SK-N-SH treated with all-trans-retinoic acid at 6 μM for 48 hours (cell line): ENCODE measurements around the gene GPC5.

Source experiments
- ATAC-seq: fragments of 200-7000 bp; cut with Tn5 transposase; 3 replicates; pipeline ENCODE4 v1.9.1; 2020; ENCODE audit warnings: mild to moderate bottlenecking, moderate library complexity
- BACH2 ChIP-seq: fragments of 250-450 bp; sonication (Bioruptor Pico); IDR thresholded peaks from 2 replicates; pipeline ENCODE4 v1.9.0; 2021; ENCODE audit warnings: mild to moderate bottlenecking, borderline replicate concordance
- CSDC2 ChIP-seq: fragments of 250-450 bp; sonication (Bioruptor Pico); IDR thresholded peaks from 2 replicates; pipeline ENCODE4 v1.5.0; 2020; ENCODE audit warnings: mild to moderate bottlenecking, moderate library complexity
- ESRRG ChIP-seq: fragments of 250-450 bp; sonication (Bioruptor Pico); IDR thresholded peaks from 2 replicates; pipeline ENCODE4 v1.6.1; 2021; ENCODE audit warnings: mild to moderate bottlenecking
- GLIS3 ChIP-seq: fragments of 250-450 bp; sonication (Bioruptor Pico); IDR thresholded peaks from 2 replicates; pipeline ENCODE4 v1.5.0; 2020; ENCODE audit warnings: mild to moderate bottlenecking, moderate library complexity
- ISL1 ChIP-seq: fragments of 250-450 bp; sonication (Bioruptor Pico); IDR thresholded peaks from 2 replicates; pipeline ENCODE4 v2.1.2; 2022; ENCODE audit warnings: mild to moderate bottlenecking, moderate library complexity
- OSR1 ChIP-seq: fragments of 250-450 bp; sonication (Bioruptor Pico); IDR thresholded peaks from 2 replicates; pipeline ENCODE4 v1.8.0; 2022; ENCODE audit warnings: moderate library complexity, mild to moderate bottlenecking, inconsistent platforms
- PPARA ChIP-seq: fragments of 250-450 bp; sonication (Bioruptor Pico); IDR thresholded peaks from 2 replicates; pipeline ENCODE4 v1.5.0; 2020; ENCODE audit warnings: mild to moderate bottlenecking, borderline replicate concordance
- RARB ChIP-seq: fragments of 250-450 bp; sonication (Bioruptor Pico); IDR thresholded peaks from 2 replicates; pipeline ENCODE4 v1.8.0; 2021; ENCODE audit warnings: mild to moderate bottlenecking, moderate library complexity
- SNAI2 ChIP-seq: fragments of 250-450 bp; sonication (Bioruptor Pico); IDR thresholded peaks from 2 replicates; pipeline ENCODE4 v1.5.0; 2020; ENCODE audit warnings: mild to moderate bottlenecking, moderate library complexity
- TCF4 ChIP-seq: fragments of 250-450 bp; sonication (Bioruptor Pico); IDR thresholded peaks from 2 replicates; pipeline ENCODE4 v1.8.0; 2021; ENCODE audit warnings: mild to moderate bottlenecking, moderate library complexity, borderline replicate concordance
- TOX ChIP-seq: fragments of 250-450 bp; sonication (Bioruptor Pico); IDR thresholded peaks from 2 replicates; pipeline ENCODE4 v1.8.0; 2021; ENCODE audit warnings: mild to moderate bottlenecking, moderate library complexity, borderline replicate concordance
- ZC3H10 ChIP-seq: fragments of 250-450 bp; sonication (Bioruptor Pico); IDR thresholded peaks from 2 replicates; pipeline ENCODE4 v1.5.1; 2021; ENCODE audit warnings: mild to moderate bottlenecking, moderate library complexity
- ZFP3 ChIP-seq: fragments of 250-450 bp; sonication (Bioruptor Pico); IDR thresholded peaks from 2 replicates; pipeline ENCODE4 v1.5.0; 2020; ENCODE audit warnings: mild to moderate bottlenecking, moderate library complexity
- ZFP30 ChIP-seq: fragments of 450-650 bp; formaldehyde crosslinking; IDR thresholded peaks from 2 replicates; pipeline ENCODE4 v1.5.0; 2022; ENCODE audit warnings: mild to moderate bottlenecking, moderate library complexity
- ZNF565 ChIP-seq: fragments of 450-650 bp; formaldehyde crosslinking; conservative IDR thresholded peaks from 2 replicates; pipeline ENCODE4 v1.5.0; 2020; ENCODE audit warnings: low read depth, mild to moderate bottlenecking, moderate library complexity
- ZNF70 ChIP-seq: fragments of 450-650 bp; formaldehyde crosslinking; IDR thresholded peaks from 2 replicates; pipeline ENCODE4 v1.5.0; 2020; ENCODE audit warnings: mild to moderate bottlenecking, moderate library complexity
- ZNF8 ChIP-seq: fragments of 450-650 bp; formaldehyde crosslinking; IDR thresholded peaks from 2 replicates; pipeline ENCODE4 v1.5.0; 2020; ENCODE audit warnings: mild to moderate bottlenecking, moderate library complexity
- TF ChIP-seq, protein P1 (sequence below): fragments of 250-450 bp; sonication (Bioruptor Pico); IDR thresholded peaks from 2 replicates; pipeline ENCODE4 v1.8.0; 2021; ENCODE audit warnings: low read depth, mild to moderate bottlenecking, moderate library complexity, borderline replicate concordance
- TF ChIP-seq, protein P2 (sequence below): fragments of 250-450 bp; sonication (Bioruptor Pico); IDR thresholded peaks from 2 replicates; pipeline ENCODE4 v1.8.0; 2020; ENCODE audit warnings: mild to moderate bottlenecking, moderate library complexity, borderline replicate concordance
- TF ChIP-seq, protein P3 (sequence below): fragments of 250-450 bp; sonication (Bioruptor Pico); IDR thresholded peaks from 2 replicates; pipeline ENCODE4 v1.5.1; 2021; ENCODE audit warnings: mild to moderate bottlenecking, moderate library complexity
- TF ChIP-seq, protein P4 (sequence below): fragments of 250-450 bp; sonication (Bioruptor Pico); IDR thresholded peaks from 2 replicates; pipeline ENCODE4 v1.5.0; 2020; ENCODE audit warnings: mild to moderate bottlenecking, moderate library complexity
- TF ChIP-seq, protein P5 (sequence below): fragments of 250-450 bp; sonication (Bioruptor Pico); IDR thresholded peaks from 2 replicates; pipeline ENCODE4 v1.5.1; 2020; ENCODE audit warnings: low read depth, mild to moderate bottlenecking, moderate library complexity

Gene GPC5

DNA sequence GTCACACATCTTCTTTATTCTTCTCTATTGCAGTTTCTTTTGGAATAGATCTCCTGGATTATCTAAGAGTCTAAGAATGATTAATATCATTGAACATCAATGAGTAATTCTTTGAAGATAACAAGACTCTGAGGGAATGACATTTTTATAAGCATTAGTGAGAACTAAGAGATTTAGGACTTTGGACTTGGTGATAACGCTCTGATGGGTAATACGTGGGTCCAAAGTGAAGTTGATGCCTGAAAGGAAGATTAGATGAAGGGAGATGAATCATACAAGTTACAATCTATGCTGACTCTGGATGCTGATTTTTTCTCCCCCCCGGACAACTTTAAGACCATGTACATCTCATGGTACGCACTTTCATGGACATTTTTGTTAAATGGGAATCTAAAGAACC, 364.5 kb downstream of the GPC5 start:
- TF ChIP-seq ZFP30 (no peak), ZNF565 (CRISPR knock-in tag) (no peak), ZC3H10 (CRISPR knock-in tag) (no peak), RARB (CRISPR knock-in tag) (no peak), ZNF70 (CRISPR knock-in tag) (no peak), ESRRG (CRISPR knock-in tag) (no peak), OSR1 (no peak), TCF4 (CRISPR knock-in tag) (no peak), CSDC2 (no peak), BACH2 (CRISPR knock-in tag) (no peak), SNAI2 (CRISPR knock-in tag) (no peak), ISL1 (CRISPR knock-in tag) (no peak), PPARA (CRISPR knock-in tag) (no peak), ZFP3 (CRISPR knock-in tag) (no peak), ZNF8 (CRISPR knock-in tag) (no peak)
- TF ChIP-seq, protein P1, sequence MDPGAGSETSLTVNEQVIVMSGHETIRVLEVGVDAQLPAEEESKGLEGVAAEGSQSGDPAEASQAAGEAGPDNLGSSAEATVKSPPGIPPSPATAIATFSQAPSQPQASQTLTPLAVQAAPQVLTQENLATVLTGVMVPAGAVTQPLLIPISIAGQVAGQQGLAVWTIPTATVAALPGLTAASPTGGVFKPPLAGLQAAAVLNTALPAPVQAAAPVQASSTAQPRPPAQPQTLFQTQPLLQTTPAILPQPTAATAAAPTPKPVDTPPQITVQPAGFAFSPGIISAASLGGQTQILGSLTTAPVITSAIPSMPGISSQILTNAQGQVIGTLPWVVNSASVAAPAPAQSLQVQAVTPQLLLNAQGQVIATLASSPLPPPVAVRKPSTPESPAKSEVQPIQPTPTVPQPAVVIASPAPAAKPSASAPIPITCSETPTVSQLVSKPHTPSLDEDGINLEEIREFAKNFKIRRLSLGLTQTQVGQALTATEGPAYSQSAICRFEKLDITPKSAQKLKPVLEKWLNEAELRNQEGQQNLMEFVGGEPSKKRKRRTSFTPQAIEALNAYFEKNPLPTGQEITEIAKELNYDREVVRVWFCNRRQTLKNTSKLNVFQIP (CRISPR knock-in tag) = no peak
- TF ChIP-seq, protein P2, sequence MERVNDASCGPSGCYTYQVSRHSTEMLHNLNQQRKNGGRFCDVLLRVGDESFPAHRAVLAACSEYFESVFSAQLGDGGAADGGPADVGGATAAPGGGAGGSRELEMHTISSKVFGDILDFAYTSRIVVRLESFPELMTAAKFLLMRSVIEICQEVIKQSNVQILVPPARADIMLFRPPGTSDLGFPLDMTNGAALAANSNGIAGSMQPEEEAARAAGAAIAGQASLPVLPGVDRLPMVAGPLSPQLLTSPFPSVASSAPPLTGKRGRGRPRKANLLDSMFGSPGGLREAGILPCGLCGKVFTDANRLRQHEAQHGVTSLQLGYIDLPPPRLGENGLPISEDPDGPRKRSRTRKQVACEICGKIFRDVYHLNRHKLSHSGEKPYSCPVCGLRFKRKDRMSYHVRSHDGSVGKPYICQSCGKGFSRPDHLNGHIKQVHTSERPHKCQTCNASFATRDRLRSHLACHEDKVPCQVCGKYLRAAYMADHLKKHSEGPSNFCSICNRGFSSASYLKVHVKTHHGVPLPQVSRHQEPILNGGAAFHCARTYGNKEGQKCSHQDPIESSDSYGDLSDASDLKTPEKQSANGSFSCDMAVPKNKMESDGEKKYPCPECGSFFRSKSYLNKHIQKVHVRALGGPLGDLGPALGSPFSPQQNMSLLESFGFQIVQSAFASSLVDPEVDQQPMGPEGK (CRISPR knock-in tag) = no peak
- TF ChIP-seq, protein P3, sequence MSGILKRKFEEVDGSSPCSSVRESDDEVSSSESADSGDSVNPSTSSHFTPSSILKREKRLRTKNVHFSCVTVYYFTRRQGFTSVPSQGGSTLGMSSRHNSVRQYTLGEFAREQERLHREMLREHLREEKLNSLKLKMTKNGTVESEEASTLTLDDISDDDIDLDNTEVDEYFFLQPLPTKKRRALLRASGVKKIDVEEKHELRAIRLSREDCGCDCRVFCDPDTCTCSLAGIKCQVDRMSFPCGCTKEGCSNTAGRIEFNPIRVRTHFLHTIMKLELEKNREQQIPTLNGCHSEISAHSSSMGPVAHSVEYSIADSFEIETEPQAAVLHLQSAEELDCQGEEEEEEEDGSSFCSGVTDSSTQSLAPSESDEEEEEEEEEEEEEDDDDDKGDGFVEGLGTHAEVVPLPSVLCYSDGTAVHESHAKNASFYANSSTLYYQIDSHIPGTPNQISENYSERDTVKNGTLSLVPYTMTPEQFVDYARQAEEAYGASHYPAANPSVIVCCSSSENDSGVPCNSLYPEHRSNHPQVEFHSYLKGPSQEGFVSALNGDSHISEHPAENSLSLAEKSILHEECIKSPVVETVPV (CRISPR knock-in tag) = no peak
- TF ChIP-seq, all 23 proteins: peak for 0
- no peak for ATAC-seq

DNA sequence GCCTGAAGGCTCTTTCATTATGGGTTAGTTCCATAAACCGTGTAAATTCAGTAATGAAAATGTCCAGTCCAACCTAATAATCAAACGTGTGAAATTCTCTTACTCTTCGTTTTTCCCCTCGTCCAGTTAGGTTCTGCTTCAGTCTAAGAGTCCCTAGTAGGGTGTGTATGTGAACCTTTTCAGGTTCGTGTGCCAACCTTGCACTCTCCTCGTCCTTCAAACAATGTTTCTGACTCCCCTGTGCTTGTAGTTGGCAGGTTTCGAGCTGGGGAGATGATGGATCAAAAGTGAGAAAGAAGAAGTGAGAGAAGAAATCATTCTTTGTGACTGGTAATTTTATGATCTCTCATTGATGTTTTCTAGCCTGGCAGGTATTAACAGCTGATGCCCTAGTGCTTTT, 366.1 kb downstream of the GPC5 start:
- TF ChIP-seq TOX (CRISPR knock-in tag) (no peak), PPARA (CRISPR knock-in tag) (no peak), BACH2 (CRISPR knock-in tag) (no peak), SNAI2 (CRISPR knock-in tag) (no peak), GLIS3 (CRISPR knock-in tag) (no peak), ZNF70 (CRISPR knock-in tag) (no peak), ZC3H10 (CRISPR knock-in tag) (no peak), ZFP3 (CRISPR knock-in tag) (no peak), ZNF8 (CRISPR knock-in tag) (no peak), ISL1 (CRISPR knock-in tag) (no peak), RARB (CRISPR knock-in tag) (no peak), OSR1 (no peak), ESRRG (CRISPR knock-in tag) (no peak), ZFP30 (no peak)
- TF ChIP-seq, protein P1 (CRISPR knock-in tag) = no peak
- TF ChIP-seq, protein P4, sequence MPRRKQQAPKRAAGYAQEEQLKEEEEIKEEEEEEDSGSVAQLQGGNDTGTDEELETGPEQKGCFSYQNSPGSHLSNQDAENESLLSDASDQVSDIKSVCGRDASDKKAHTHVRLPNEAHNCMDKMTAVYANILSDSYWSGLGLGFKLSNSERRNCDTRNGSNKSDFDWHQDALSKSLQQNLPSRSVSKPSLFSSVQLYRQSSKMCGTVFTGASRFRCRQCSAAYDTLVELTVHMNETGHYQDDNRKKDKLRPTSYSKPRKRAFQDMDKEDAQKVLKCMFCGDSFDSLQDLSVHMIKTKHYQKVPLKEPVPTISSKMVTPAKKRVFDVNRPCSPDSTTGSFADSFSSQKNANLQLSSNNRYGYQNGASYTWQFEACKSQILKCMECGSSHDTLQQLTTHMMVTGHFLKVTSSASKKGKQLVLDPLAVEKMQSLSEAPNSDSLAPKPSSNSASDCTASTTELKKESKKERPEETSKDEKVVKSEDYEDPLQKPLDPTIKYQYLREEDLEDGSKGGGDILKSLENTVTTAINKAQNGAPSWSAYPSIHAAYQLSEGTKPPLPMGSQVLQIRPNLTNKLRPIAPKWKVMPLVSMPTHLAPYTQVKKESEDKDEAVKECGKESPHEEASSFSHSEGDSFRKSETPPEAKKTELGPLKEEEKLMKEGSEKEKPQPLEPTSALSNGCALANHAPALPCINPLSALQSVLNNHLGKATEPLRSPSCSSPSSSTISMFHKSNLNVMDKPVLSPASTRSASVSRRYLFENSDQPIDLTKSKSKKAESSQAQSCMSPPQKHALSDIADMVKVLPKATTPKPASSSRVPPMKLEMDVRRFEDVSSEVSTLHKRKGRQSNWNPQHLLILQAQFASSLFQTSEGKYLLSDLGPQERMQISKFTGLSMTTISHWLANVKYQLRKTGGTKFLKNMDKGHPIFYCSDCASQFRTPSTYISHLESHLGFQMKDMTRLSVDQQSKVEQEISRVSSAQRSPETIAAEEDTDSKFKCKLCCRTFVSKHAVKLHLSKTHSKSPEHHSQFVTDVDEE (CRISPR knock-in tag) = no peak
- TF ChIP-seq, protein P5, sequence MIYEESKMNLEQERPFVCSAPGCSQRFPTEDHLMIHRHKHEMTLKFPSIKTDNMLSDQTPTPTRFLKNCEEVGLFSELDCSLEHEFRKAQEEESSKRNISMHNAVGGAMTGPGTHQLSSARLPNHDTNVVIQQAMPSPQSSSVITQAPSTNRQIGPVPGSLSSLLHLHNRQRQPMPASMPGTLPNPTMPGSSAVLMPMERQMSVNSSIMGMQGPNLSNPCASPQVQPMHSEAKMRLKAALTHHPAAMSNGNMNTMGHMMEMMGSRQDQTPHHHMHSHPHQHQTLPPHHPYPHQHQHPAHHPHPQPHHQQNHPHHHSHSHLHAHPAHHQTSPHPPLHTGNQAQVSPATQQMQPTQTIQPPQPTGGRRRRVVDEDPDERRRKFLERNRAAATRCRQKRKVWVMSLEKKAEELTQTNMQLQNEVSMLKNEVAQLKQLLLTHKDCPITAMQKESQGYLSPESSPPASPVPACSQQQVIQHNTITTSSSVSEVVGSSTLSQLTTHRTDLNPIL (CRISPR knock-in tag) = no peak
- TF ChIP-seq, protein P2 (CRISPR knock-in tag) = no peak
- ATAC-seq = no peak
